H1 (cell line): ENCODE measurements around the gene VASH1. TPM values are rescaled to one million over a fixed set of nuclear protein-coding genes. Genes with fewer than 3 reads are reported as not detected.
A peak's percentile ranks its signal among the peaks of the same experiment; 100 is the strongest.

Source experiments
- CTCF ChIA-PET: fragments of 300-600 bp; sonication (Branson Sonifier 250); formaldehyde crosslinking; loops from one replicate; lab custom pipeline; 2021; ENCODE audit not compliant: partially characterized antibody; lab: Charles Lee
- POLR2A ChIA-PET: fragments of 300-600 bp; sonication (Branson Sonifier 250); formaldehyde crosslinking; loops from one replicate; lab custom pipeline; 2021; ENCODE audit warnings: inconsistent platforms; ENCODE audit not compliant: partially characterized antibody; lab: Charles Lee
- DNase-seq, 2 experiments: peaks; one replicate each; pipeline versions ENCODE4 v3.0.0 to v3.0.0-alpha.2; 2010 to 2022; ENCODE audit warnings: low spot score in 2 of 2, low read depth in 1 of 2, mixed read lengths in 1 of 2
- FAIRE-seq: peaks from 2 replicates; lab custom pipeline; 2011; peaks lifted over from hg19 to GRCh38; lab: Jason Lieb, UNC
- H2AFZ ChIP-seq: 2 replicates; pipeline ENCODE4 v1.8.1; 2012; ENCODE audit warnings: low read length, inconsistent platforms
- H2AK5ac ChIP-seq: 2 replicates; pipeline ENCODE4 v1.6.1; 2013; ENCODE audit warnings: low read depth, low read length
- H2BK120ac ChIP-seq: replicated peaks from 2 replicates; pipeline ENCODE3; 2013; ENCODE audit warnings: low read depth, low read length, inconsistent platforms
- H2BK12ac ChIP-seq: 2 replicates; pipeline ENCODE4 v1.6.1; 2013; ENCODE audit warnings: low read depth, low read length
- H2BK15ac ChIP-seq: 2 replicates; pipeline ENCODE4 v1.6.1; 2013; ENCODE audit warnings: low read length
- H2BK20ac ChIP-seq: 2 replicates; pipeline ENCODE4 v1.6.1; 2013; ENCODE audit warnings: low read length
- H2BK5ac ChIP-seq: 2 replicates; pipeline ENCODE4 v1.6.1; 2013; ENCODE audit warnings: low read depth, low read length
- H3K14ac ChIP-seq: 2 replicates; pipeline ENCODE4 v1.6.1; 2013; ENCODE audit warnings: inconsistent platforms; ENCODE audit not compliant: insufficient read length
- H3K18ac ChIP-seq: 2 replicates; pipeline ENCODE4 v1.6.1; 2013; ENCODE audit warnings: low read length; ENCODE audit errors: extremely low read depth
- H3K23ac ChIP-seq: 2 replicates; pipeline ENCODE4 v1.6.1; 2013; ENCODE audit warnings: inconsistent platforms; ENCODE audit not compliant: insufficient read length
- H3K23me2 ChIP-seq: 2 replicates; pipeline ENCODE4 v1.6.1; 2013; ENCODE audit warnings: low read depth, low read length
- H3K27ac ChIP-seq: 2 replicates; pipeline ENCODE4 v1.6.1; 2011; ENCODE audit warnings: low read depth, low read length, inconsistent platforms
- H3K27me3 ChIP-seq, 4 experiments: replicated peaks in 1 of 4; 1 replicate in 1 of 4; 2 replicates in 3 of 4; pipeline versions ENCODE4 v1.6.1 to v1.8.1; 2011 to 2013; ENCODE audit warnings: low read length in 3 of 4, mild to moderate bottlenecking in 3 of 4, inconsistent platforms in 2 of 4, mixed read lengths in 2 of 4, moderate library complexity in 1 of 4; ENCODE audit not compliant: control insufficient read depth in 3 of 4, insufficient read depth in 3 of 4; ENCODE audit errors: extremely low read depth in 1 of 4
- H3K36me3 ChIP-seq, 4 experiments: 2 replicates each; pipeline versions ENCODE4 v1.6.1 to v1.8.1; 2011 to 2013; ENCODE audit warnings: mild to moderate bottlenecking in 4 of 4, low read length in 3 of 4, moderate library complexity in 2 of 4, control low read depth in 1 of 4, inconsistent platforms in 1 of 4; ENCODE audit not compliant: insufficient read depth in 4 of 4, control insufficient read depth in 2 of 4
- H3K4ac ChIP-seq: replicated peaks from 2 replicates; pipeline ENCODE3; 2013; ENCODE audit warnings: low read length, low read depth, mixed read lengths, inconsistent platforms; ENCODE audit not compliant: insufficient read length
- H3K4me1 ChIP-seq, 4 experiments: replicated peaks in 1 of 4; 1 replicate in 1 of 4; 2 replicates in 3 of 4; pipeline versions ENCODE4 v1.6.1 to v1.8.1; 2011 to 2013; ENCODE audit warnings: low read length in 3 of 4, inconsistent platforms in 2 of 4, mixed read lengths in 1 of 4; ENCODE audit not compliant: insufficient read depth in 4 of 4, control insufficient read depth in 3 of 4
- H3K4me2 ChIP-seq, 2 experiments: 2 replicates each; pipeline versions ENCODE4 v1.6.1 to v1.8.1; 2011 to 2013; ENCODE audit warnings: low read depth in 2 of 2, low read length in 2 of 2, control low read depth in 1 of 2, inconsistent platforms in 1 of 2, mild to moderate bottlenecking in 1 of 2; ENCODE audit not compliant: insufficient read depth in 1 of 2
- H3K4me3 ChIP-seq, 4 experiments: fragments of 200-600, 300-600 bp in 1 of 4; sonication (generic), shearing (Covaris generic), sonication (Bioruptor Twin) in 1 of 4; 2 replicates each; pipeline versions ENCODE4 v1.5.1 to v1.8.1; 2011 to 2016; ENCODE audit warnings: low read length in 4 of 4, low read depth in 3 of 4, control low read depth in 2 of 4, inconsistent platforms in 2 of 4, mild to moderate bottlenecking in 2 of 4, mixed read lengths in 1 of 4, moderate library complexity in 1 of 4; ENCODE audit not compliant: insufficient read depth in 2 of 4; ENCODE audit errors: extremely low read depth in 1 of 4
- H3K56ac ChIP-seq: replicated peaks from 2 replicates; pipeline ENCODE3; 2013; ENCODE audit warnings: low read depth, mild to moderate bottlenecking, mixed read lengths, low read length, inconsistent platforms; ENCODE audit not compliant: insufficient read length
- H3K79me1 ChIP-seq: 2 replicates; pipeline ENCODE4 v1.6.1; 2013; ENCODE audit warnings: low read depth, low read length, control low read depth
- H3K79me2 ChIP-seq, 2 experiments: 2 replicates each; pipeline versions ENCODE4 v1.6.1 to v1.8.1; 2012 to 2013; ENCODE audit warnings: low read length in 2 of 2, mild to moderate bottlenecking in 2 of 2, inconsistent platforms in 1 of 2; ENCODE audit not compliant: insufficient read depth in 2 of 2, control insufficient read depth in 1 of 2
- H3K9ac ChIP-seq, 4 experiments: replicated peaks in 1 of 4; 1 replicate in 1 of 4; 2 replicates in 3 of 4; pipeline versions ENCODE4 v1.6.1 to v1.8.1; 2011 to 2013; ENCODE audit warnings: low read depth in 3 of 4, low read length in 3 of 4, control low read depth in 2 of 4, mild to moderate bottlenecking in 2 of 4, moderate library complexity in 2 of 4, inconsistent platforms in 1 of 4; ENCODE audit errors: extremely low read depth in 1 of 4
- H3K9me3 ChIP-seq, 2 experiments: 2 replicates each; pipeline versions ENCODE4 v1.6.1 to v1.8.1; 2012 to 2013; ENCODE audit warnings: mild to moderate bottlenecking in 2 of 2, moderate library complexity in 2 of 2, control low read depth in 1 of 2, inconsistent platforms in 1 of 2, low read depth in 1 of 2, low read length in 1 of 2, mixed read lengths in 1 of 2; ENCODE audit not compliant: insufficient read depth in 2 of 2
- H4K20me1 ChIP-seq, 2 experiments: replicated peaks in 1 of 2; 2 replicates each; pipeline versions ENCODE3 to v1.8.1; 2011 to 2013; ENCODE audit warnings: inconsistent platforms in 2 of 2, low read length in 2 of 2, mild to moderate bottlenecking in 1 of 2; ENCODE audit not compliant: insufficient read depth in 2 of 2, control insufficient read depth in 1 of 2
- H4K5ac ChIP-seq: 2 replicates; pipeline ENCODE4 v1.6.1; 2013; ENCODE audit warnings: low read length, low read depth, mixed read lengths, inconsistent platforms; ENCODE audit not compliant: insufficient read length
- H4K8ac ChIP-seq: 2 replicates; pipeline ENCODE4 v1.8.0; 2013; ENCODE audit warnings: mild to moderate bottlenecking, moderate library complexity, low read length, inconsistent platforms; ENCODE audit not compliant: insufficient read depth; ENCODE audit errors: extremely low read depth
- H4K91ac ChIP-seq: replicated peaks from 2 replicates; pipeline ENCODE3; 2013; ENCODE audit warnings: low read length, mixed read lengths, inconsistent platforms; ENCODE audit not compliant: insufficient read length
- CHD1 ChIP-seq: IDR thresholded peaks from 2 replicates; pipeline ENCODE4 v1.6.1; 2012; ENCODE audit warnings: low read depth, low read length, improper control_type of control experiment
- CREB1 ChIP-seq: IDR thresholded peaks from 2 replicates; pipeline ENCODE4 v1.6.1; 2012; ENCODE audit warnings: inconsistent platforms
- CTBP2 ChIP-seq: IDR thresholded peaks from 2 replicates; pipeline ENCODE4 v1.7.0; 2011; ENCODE audit warnings: borderline replicate concordance, mild to moderate bottlenecking, moderate library complexity, mixed read lengths, low read length; ENCODE audit not compliant: insufficient read depth, insufficient read length
- EZH2 ChIP-seq: fragments of 200-600 bp; sonication (generic); IDR thresholded peaks from 2 replicates; pipeline ENCODE4 v1.7.1; 2012; ENCODE audit warnings: low read depth, mild to moderate bottlenecking, moderate library complexity, low read length, inconsistent platforms; ENCODE audit not compliant: severe bottlenecking
- JUND ChIP-seq: IDR thresholded peaks from 2 replicates; pipeline ENCODE4 v1.6.1; 2011; ENCODE audit warnings: mild to moderate bottlenecking, improper control_type of control experiment, low read length
- RAD21 ChIP-seq, 2 experiments: IDR thresholded peaks in 1 of 2; conservative IDR thresholded peaks in 1 of 2; 2 replicates each; pipeline ENCODE4 v1.6.1; 2011; ENCODE audit warnings: low read depth in 2 of 2, low read length in 2 of 2, improper control_type of control experiment in 1 of 2, inconsistent platforms in 1 of 2, mild to moderate bottlenecking in 1 of 2, moderate library complexity in 1 of 2
- SIRT6 ChIP-seq: IDR thresholded peaks from one replicate; pipeline ENCODE4 v1.7.1; 2012; ENCODE audit warnings: low read length, inconsistent platforms
- SP1 ChIP-seq: IDR thresholded peaks from 2 replicates; pipeline ENCODE4 v1.6.1; 2011; ENCODE audit warnings: low read depth, low read length
- TEAD4 ChIP-seq: IDR thresholded peaks from 2 replicates; pipeline ENCODE4 v1.6.1; 2012; ENCODE audit warnings: low read depth, low read length, inconsistent platforms, mixed read lengths
- WGBS, 2 experiments: shearing (Covaris generic) in 1 of 2; methylation state at CpG; one replicate each; pipeline versions ENCODE4 v1.1.6 to v1.1.7; 2013 to 2015; ENCODE audit warnings: low lambda C conversion rate in 2 of 2, mixed read lengths in 2 of 2, inconsistent platforms in 1 of 2, low coverage in 1 of 2, missing lambda C conversion rate in 1 of 2; ENCODE audit not compliant: insufficient replicate concordance in 2 of 2, insufficient coverage in 1 of 2, insufficient read length in 1 of 2; ENCODE audit errors: extremely low coverage in 1 of 2, missing lambda C conversion rate in 1 of 2; 5-methylcytosine and 5-hydroxymethylcytosine counted together
- polyA plus RNA-seq, 7 experiments: library from polyadenylated mRNA; depleted of rRNA in 3 of 7; stranded (reverse) in 5 of 7; unstranded in 2 of 7; fragments of >200 nt in 5 of 7; fragments of 200-250 nt in 2 of 7; gene quantifications; 1 replicate in 5 of 7; 2 replicates in 1 of 7; 4 replicates in 1 of 7; pipeline versions ENCODE4 v1.2.1 to v1.2.3, GENCODE V29; 2011 to 2013; ENCODE audit warnings: missing spikeins in 2 of 7, mixed read lengths in 2 of 7
- total RNA-seq: library from RNA; stranded (reverse); fragmentation: NEBNext Ultra II Directional; extraction: Animal tissue kit (Norgen Biotek cat#: 25700); gene quantifications from 2 replicates; pipeline ENCODE4 v1.2.1, GENCODE V29; 2021

The VASH1 gene
- total and polyA plus RNA-seq, 2 of the 8 experiments (the other 6 are each of a cell fraction or from before 2014, with no cell fraction given): 3.1 to 6.4 TPM

- H3K27me3 ChIP-seq: peaks cover 24 to 52% (median 41%) of the 10 kb centered on the region in 4 experiments
- H3K9me3 ChIP-seq: no peaks in the 10 kb centered on the region
- TF ChIP-seq CREB1: no peak
- no peak for TF ChIP-seq EZH2
- no peak for TF ChIP-seq CTBP2
- no peak for TF ChIP-seq SIRT6
- TF ChIP-seq TEAD4: no peak
- no peak for TF ChIP-seq SP1
- TF ChIP-seq JUND: no peak
- no peak for TF ChIP-seq CHD1
- no peak for TF ChIP-seq RAD21 (IDR thresholded peaks at IDR 0.05 in 1 of 2, conservative IDR thresholded peaks at IDR 0.05 in 1 of 2; ENCODE audit: low read depth in 2 of 2, low read length in 2 of 2)
- H3K4me1 ChIP-seq: peaks cover 0 to 13% (median 2%) of the 10 kb centered on the region in 4 experiments; a peak in 5 of 7 replicates
- H3K9ac ChIP-seq: peak overlapping the region in 1 of 4 experiments; percentile 45; a peak in 1 of 7 replicates
- H3K4me2 ChIP-seq: peak overlapping the region; percentile 82 to 98
- no peaks in the 10 kb centered on the region for H4K20me1 ChIP-seq
- no peak overlapping the region for H3K56ac ChIP-seq
- H2BK12ac ChIP-seq: peak overlapping the region; percentile 39; the same call in 1 of the 2 replicates
- peak overlapping the region; percentile 96 for H2AFZ ChIP-seq
- CTCF ChIA-PET: interaction anchor here (7.5 to 10.1 kb wide), 2 partner anchors 22 to 51 kb away, joined by 48 to 70 read pairs; no protein-coding TSS in a partner anchor
- peak overlapping the region; percentile 78; the same call in 1 of the 2 replicates for H3K18ac ChIP-seq
- H2BK15ac ChIP-seq: peak overlapping the region; percentile 81; the same call in 1 of the 2 replicates
- H4K8ac ChIP-seq: no peak overlapping the region; the same call in 1 of the 2 replicates
- H3K4me3 ChIP-seq: peak overlapping the region; percentile 52 to 66 (median 59)
- no peak overlapping the region for H3K4ac ChIP-seq
- no peak overlapping the region for H2AK5ac ChIP-seq
- H3K36me3 ChIP-seq: no peaks in the 10 kb centered on the region
- FAIRE-seq: no peak
- H2BK20ac ChIP-seq: no peak overlapping the region
- H4K5ac ChIP-seq: no peak overlapping the region
- no peak overlapping the region for H3K23ac ChIP-seq
- POLR2A ChIA-PET: interaction anchor here (2.4 kb wide), 1 partner anchor 12 kb away, joined by 8 read pairs; no protein-coding TSS in a partner anchor
- H2BK5ac ChIP-seq: 0 out of 2 replicates have a peak overlapping the region, but pooled peaks have one; percentile 24
- no peak for DNase-seq
- H4K91ac ChIP-seq: no peak overlapping the region
- no peaks in the 10 kb centered on the region for H3K79me1 ChIP-seq
- no peak overlapping the region for H2BK120ac ChIP-seq
- H3K14ac ChIP-seq: no peak overlapping the region
- no peaks in the 10 kb centered on the region for H3K79me2 ChIP-seq
- 56% methylated on average over 25 of the region's 26 CpGs; no CpG with 5 or more reads in 1 of the 2 experiments for whole genome bisulfite sequencing, 2 experiments
- H3K23me2 ChIP-seq: peaks cover 16% of the 10 kb centered on the region
- H3K27ac ChIP-seq: no peak overlapping the region
Observed at GRCh38 chr14:76760331-76761135, 735 bp upstream of the VASH1 start.
